WERI-Rb-1 (cell line): ENCODE measurements around the gene NOL4L.

Experiments used
- DNase-seq: peaks from one replicate; pipeline ENCODE4 v3.0.0-alpha.2; 2020
- H3K27ac ChIP-seq: fragments of 250-450 bp; sonication (Bioruptor Pico); 2 replicates; pipeline ENCODE4 v1.5.1; 2020; ENCODE audit warnings: mild to moderate bottlenecking, moderate library complexity
- H3K27me3 ChIP-seq: fragments of 250-450 bp; sonication (Bioruptor Pico); 2 replicates; pipeline ENCODE4 v1.5.1; 2021; ENCODE audit warnings: mild to moderate bottlenecking, low read depth, moderate library complexity; ENCODE audit not compliant: insufficient read depth, severe bottlenecking
- H3K36me3 ChIP-seq: fragments of 250-450 bp; sonication (Bioruptor Pico); 2 replicates; pipeline ENCODE4 v1.5.1; 2020; ENCODE audit warnings: mild to moderate bottlenecking, moderate library complexity
- H3K4me3 ChIP-seq: 2 replicates; pipeline ENCODE4 v1.5.1; 2011; ENCODE audit warnings: low read depth, mild to moderate bottlenecking, control low read depth, low read length
- H3K9me3 ChIP-seq: fragments of 250-450 bp; sonication (Bioruptor Pico); 2 replicates; pipeline ENCODE4 v1.5.1; 2021; ENCODE audit warnings: mild to moderate bottlenecking, moderate library complexity; ENCODE audit not compliant: severe bottlenecking
- TF ChIP-seq, protein P1 (sequence below): IDR thresholded peaks from 2 replicates; pipeline ENCODE4 v1.5.1; 2011; ENCODE audit warnings: low read depth, mild to moderate bottlenecking, control low read depth, inconsistent platforms, low read length

The NOL4L gene

DNA sequence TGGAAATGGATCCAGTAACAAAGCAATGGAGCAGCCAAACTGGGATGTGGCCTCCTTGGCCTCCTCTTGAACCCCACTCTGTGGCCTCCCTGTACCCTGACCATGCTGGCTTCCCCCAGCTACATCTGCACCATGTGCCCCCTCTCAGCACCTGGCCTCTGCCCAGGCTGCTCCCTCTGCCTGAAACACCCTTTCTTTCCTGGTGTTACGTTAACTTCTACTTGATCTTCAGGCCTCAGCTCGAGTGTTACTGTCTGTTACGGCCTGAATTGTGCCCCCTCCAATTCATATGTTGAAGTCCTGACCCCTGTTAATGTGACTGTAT lies 30.2 kb downstream of the NOL4L start:
- H3K36me3 ChIP-seq: peaks cover 4% of the 10 kb centered on the region; the same call in 1 of the 2 replicates
- TF ChIP-seq, protein P1, sequence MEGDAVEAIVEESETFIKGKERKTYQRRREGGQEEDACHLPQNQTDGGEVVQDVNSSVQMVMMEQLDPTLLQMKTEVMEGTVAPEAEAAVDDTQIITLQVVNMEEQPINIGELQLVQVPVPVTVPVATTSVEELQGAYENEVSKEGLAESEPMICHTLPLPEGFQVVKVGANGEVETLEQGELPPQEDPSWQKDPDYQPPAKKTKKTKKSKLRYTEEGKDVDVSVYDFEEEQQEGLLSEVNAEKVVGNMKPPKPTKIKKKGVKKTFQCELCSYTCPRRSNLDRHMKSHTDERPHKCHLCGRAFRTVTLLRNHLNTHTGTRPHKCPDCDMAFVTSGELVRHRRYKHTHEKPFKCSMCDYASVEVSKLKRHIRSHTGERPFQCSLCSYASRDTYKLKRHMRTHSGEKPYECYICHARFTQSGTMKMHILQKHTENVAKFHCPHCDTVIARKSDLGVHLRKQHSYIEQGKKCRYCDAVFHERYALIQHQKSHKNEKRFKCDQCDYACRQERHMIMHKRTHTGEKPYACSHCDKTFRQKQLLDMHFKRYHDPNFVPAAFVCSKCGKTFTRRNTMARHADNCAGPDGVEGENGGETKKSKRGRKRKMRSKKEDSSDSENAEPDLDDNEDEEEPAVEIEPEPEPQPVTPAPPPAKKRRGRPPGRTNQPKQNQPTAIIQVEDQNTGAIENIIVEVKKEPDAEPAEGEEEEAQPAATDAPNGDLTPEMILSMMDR: no peak
- DNase-seq: no peak
- no peaks in the 10 kb centered on the region for H3K27me3 ChIP-seq
- peaks cover 6% of the 10 kb centered on the region for H3K9me3 ChIP-seq
- H3K27ac ChIP-seq: no peak overlapping the region
- no peak overlapping the region for H3K4me3 ChIP-seq

DNA sequence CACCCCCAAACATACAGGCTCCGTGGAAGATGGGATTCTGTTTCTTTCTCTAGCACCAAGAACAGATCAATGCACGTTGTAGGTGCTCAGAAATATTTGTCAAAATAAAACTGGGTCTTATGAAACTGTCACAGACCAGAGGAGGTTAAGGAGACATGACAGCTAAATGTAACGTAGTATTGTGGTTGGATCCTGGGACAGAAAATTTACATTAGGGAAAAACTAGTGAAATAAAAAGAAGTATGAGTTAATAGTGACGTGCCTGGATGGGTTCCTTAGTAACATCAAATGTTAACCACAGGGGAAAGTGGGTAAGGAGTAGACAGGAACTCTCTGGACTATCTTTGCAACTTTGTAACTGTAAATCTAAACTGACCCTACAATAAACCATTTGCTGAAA lies 31.5 kb downstream of the NOL4L start:
- no peak overlapping the region for H3K27ac ChIP-seq

DNA sequence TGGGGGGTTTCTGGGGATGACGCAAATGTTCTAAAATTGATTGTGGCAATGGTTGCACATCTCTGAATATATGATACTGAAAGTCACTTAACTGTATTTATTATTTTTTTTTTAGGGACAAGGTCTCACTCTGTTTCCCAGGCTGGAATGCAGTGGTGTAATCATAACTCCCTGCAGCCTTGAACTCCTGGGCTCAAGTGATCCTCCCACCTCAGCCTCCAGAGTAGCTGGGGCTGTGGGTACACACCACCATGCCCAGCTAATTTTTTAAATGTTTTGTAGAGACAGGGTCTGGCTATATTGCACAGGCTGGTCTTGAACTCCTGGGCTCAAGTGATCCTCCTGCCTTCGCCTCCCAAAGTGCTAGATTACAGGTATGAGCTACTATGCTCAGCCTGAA lies 33.4 kb downstream of the NOL4L start:
- Histone ChIP-seq H3K36me3 (peaks cover 4% of the 10 kb centered on the region; the same call in 1 of the 2 replicates), H3K27me3 (no peaks in the 10 kb centered on the region), H3K27ac (no peak overlapping the region), H3K9me3 (peaks cover 6% of the 10 kb centered on the region), H3K4me3 (no peak overlapping the region)
- TF ChIP-seq, protein P1: no peak
- no peak for DNase-seq

More for the DNA sequence above, 31.5 kb downstream of the NOL4L start:
- TF ChIP-seq, protein P1: no peak
- Histone ChIP-seq H3K36me3 (peaks cover 4% of the 10 kb centered on the region; the same call in 1 of the 2 replicates), H3K27me3 (no peaks in the 10 kb centered on the region), H3K4me3 (no peak overlapping the region), H3K9me3 (peaks cover 6% of the 10 kb centered on the region)
- DNase-seq: no peak

DNA sequence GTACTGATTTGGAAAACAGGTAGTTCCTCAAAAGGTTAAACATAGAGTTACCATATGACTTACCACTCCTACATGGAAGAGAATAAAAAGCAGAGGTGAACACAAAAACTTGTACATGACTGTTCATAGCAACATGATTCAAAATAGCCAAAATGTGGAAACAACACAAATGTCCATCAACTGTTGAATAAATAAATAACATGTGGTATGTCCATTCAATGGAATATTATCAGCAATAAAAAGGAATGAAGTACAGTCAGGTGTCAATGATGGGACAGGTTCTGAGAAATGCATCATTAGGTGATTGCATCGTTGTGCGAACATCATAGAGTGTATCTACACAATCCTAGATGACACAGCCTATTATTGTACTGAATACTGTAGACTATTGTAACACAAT lies 35.3 kb downstream of the NOL4L start:
- no peaks in the 10 kb centered on the region for H3K27me3 ChIP-seq
- peaks cover 4% of the 10 kb centered on the region for H3K9me3 ChIP-seq
- no peak for DNase-seq
- no peaks in the 10 kb centered on the region; the same call in 1 of the 2 replicates for H3K36me3 ChIP-seq
- TF ChIP-seq, protein P1: no peak
- H3K27ac ChIP-seq: no peak overlapping the region
- no peak overlapping the region for H3K4me3 ChIP-seq

DNA sequence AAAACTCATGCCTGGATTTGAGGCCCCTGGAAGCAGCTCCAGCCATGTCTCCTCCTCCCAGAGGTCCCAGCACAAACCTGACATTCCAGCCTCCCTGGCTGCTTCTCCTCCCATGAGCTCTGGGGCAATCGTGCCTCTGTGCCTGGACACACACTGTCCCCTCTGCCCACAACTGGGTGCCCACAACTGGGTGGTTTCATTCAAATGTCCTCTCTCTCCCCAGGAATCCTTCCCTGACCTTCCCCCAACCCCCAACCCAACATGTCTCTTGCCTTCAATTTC lies 37.4 kb downstream of the NOL4L start:
- H3K36me3 ChIP-seq: no peaks in the 10 kb centered on the region; the same call in none of the 2 replicates
- TF ChIP-seq, protein P1: no peak
- no peaks in the 10 kb centered on the region for H3K27me3 ChIP-seq
- peaks cover 4% of the 10 kb centered on the region for H3K9me3 ChIP-seq
- H3K27ac ChIP-seq: no peak overlapping the region
- DNase-seq: no peak
- no peak overlapping the region for H3K4me3 ChIP-seq

DNA sequence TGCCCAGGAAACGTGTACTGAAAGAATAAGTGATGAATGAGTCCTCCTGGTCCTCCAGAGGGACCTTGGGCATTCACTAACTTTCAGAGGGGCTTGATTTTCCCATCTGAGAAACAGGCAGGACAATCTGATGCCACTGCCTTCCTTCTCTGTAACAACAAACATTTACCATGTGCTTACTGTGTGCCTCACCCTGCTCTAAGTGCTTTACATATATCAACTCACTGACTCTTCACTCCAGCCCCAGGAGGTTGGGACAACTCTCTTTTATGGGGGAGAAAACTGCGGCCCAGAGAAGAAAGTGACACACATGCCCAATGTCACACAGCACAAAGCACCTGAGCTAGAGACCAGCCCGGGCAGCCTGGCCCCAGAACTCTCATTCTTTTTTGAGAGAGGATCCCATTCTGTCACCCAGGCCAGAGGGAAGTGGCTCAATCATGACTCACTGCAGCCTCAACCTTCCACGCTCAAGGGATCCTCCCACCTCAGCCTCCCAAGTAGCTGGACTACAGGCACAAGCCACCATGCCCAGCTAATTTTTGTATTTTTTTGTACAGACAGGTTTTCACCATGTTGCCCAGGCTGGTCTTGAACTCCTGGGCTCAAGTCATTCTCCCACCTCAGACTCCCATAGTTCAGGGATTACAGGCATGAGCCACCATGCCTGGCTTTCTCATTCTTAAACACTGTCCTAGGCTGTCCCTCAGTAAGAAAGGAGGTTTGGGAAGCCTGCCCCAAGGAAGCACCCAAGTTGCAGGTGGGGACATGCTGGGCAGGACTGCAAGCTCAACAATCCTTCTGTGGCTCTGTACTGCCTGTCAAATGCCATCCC lies 38.0 kb downstream of the NOL4L start:
- DNase-seq: no peak
- no peak overlapping the region for H3K4me3 ChIP-seq
- peaks cover 4% of the 10 kb centered on the region for H3K9me3 ChIP-seq
- TF ChIP-seq, protein P1: no peak
- H3K27ac ChIP-seq: no peak overlapping the region
- no peaks in the 10 kb centered on the region; the same call in none of the 2 replicates for H3K36me3 ChIP-seq
- no peaks in the 10 kb centered on the region for H3K27me3 ChIP-seq
